GM19351 (cell line): ENCODE measurements around the gene TGFA.

Source experiments
- ATAC-seq: cut with Tn5 transposase; IDR thresholded peaks from one replicate; pipeline ENCODE4 v1.9.1; 2021; ENCODE audit warnings: mild to moderate bottlenecking, moderate library complexity; ENCODE audit not compliant: unreplicated experiment

Gene TGFA

GRCh38 chr2:70553584-70554337, at the start of gene TGFA:
Gene TGFA, minus strand, starts transcription at chr2:70553826. Its CDS starts 59 bp downstream, at chr2:70553767.
- ATAC-seq, result peak; percentile 83

- ATAC-seq, result no peak
Measured at GRCh38 chr2:70603066-70603465, 49.4 kb upstream of the TGFA start.

- ATAC-seq, result no peak
Measured at GRCh38 chr2:70598197-70598596, 44.6 kb upstream of the TGFA start.

GRCh38 chr2:70596739-70597138, 43.1 kb upstream of the TGFA start:
- ATAC-seq, result no peak

GRCh38 chr2:70596293-70596692, 42.7 kb upstream of the TGFA start:
- ATAC-seq, result no peak

- no peak for ATAC-seq
Measured at GRCh38 chr2:70583091-70583490, 29.5 kb upstream of the TGFA start.

GRCh38 chr2:70580352-70580751, 26.7 kb upstream of the TGFA start:
- ATAC-seq, result no peak

GRCh38 chr2:70574618-70575017, 21.0 kb upstream of the TGFA start:
- no peak for ATAC-seq

GRCh38 chr2:70574109-70574508, 20.5 kb upstream of the TGFA start:
- no peak for ATAC-seq

GRCh38 chr2:70570041-70570661, 16.5 kb upstream of the TGFA start:
- ATAC-seq, result no peak

GRCh38 chr2:70569559-70569958, 15.9 kb upstream of the TGFA start:
- ATAC-seq, result no peak

- no peak for ATAC-seq
Measured at GRCh38 chr2:70566906-70567305, 13.3 kb upstream of the TGFA start.

GRCh38 chr2:70566464-70566863, 12.8 kb upstream of the TGFA start:
- no peak for ATAC-seq

GRCh38 chr2:70565039-70565731, 11.6 kb upstream of the TGFA start:
- ATAC-seq, result no peak

- no peak for ATAC-seq
Measured at GRCh38 chr2:70561893-70562292, 8.3 kb upstream of the TGFA start.

- no peak for ATAC-seq
Measured at GRCh38 chr2:70560442-70560841, 6.8 kb upstream of the TGFA start.

- ATAC-seq, result no peak
Measured at GRCh38 chr2:70560040-70560439, 6.4 kb upstream of the TGFA start.

GRCh38 chr2:70558195-70558808, 4.7 kb upstream of the TGFA start:
- no peak for ATAC-seq

- no peak for ATAC-seq
Measured at GRCh38 chr2:70557171-70557838, 3.7 kb upstream of the TGFA start.

- no peak for ATAC-seq
Measured at GRCh38 chr2:70556608-70557007, 3.0 kb upstream of the TGFA start.

GRCh38 chr2:70554338-70554892, 789 bp upstream of the TGFA start:
- ATAC-seq, result no peak
